Astrocyte (in vitro differentiated cells and primary cell): ENCODE results near the gene TOP1.

ENCODE experiments used
- EZH2 ChIP-seq: IDR thresholded peaks from 2 replicates; pipeline ENCODE4 v1.6.1; 2012; ENCODE audit warnings: mild to moderate bottlenecking, low read length, inconsistent platforms; ENCODE audit not compliant: insufficient read depth
- TF ChIP-seq, protein P1 (sequence below): IDR thresholded peaks from 2 replicates; pipeline ENCODE4 v1.5.1; 2011; ENCODE audit warnings: low read depth, mild to moderate bottlenecking, inconsistent platforms, low read length, moderate library complexity; ENCODE audit not compliant: insufficient read depth

DNA sequence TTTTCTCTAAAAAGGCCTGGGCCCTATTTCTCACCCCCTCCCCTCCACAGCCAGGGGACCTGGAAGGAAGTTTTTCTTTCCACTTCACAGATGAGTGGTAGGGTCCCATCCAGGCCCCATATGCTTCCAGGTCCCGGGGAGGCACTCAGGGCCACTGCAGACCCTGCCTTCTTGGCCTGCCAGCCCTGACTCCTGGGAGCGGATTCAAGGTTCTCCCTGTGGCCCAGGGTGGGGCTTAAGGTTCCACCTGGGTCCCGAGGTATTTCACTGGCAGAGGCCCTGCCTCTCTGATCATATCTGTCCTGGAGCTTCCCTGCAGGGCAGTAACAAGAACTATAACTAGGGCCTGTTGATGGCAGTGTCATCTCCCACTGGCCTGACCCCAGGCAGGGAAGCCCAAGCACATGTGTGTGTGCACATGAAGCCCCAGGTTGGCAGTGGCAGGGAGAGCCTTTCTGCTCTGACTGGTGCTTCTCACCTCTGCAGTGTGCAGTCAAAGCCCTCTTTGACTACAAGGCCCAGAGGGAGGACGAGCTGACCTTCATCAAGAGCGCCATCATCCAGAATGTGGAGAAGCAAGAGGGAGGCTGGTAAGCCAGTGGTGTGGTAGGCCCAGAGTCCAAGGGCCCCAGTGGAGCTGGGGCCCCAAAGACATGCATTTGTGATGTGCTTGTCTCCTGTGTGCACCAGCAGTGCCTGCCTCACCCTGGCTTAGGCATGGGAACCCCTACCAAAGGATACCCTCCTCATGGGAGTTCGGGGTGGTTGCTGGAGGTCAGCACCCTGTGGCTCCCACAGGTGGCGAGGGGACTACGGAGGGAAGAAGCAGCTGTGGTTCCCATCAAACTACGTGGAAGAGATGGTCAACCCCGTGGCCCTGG, 139.9 kb downstream of the TOP1 start:
- no peak for TF ChIP-seq EZH2
- TF ChIP-seq, protein P1, sequence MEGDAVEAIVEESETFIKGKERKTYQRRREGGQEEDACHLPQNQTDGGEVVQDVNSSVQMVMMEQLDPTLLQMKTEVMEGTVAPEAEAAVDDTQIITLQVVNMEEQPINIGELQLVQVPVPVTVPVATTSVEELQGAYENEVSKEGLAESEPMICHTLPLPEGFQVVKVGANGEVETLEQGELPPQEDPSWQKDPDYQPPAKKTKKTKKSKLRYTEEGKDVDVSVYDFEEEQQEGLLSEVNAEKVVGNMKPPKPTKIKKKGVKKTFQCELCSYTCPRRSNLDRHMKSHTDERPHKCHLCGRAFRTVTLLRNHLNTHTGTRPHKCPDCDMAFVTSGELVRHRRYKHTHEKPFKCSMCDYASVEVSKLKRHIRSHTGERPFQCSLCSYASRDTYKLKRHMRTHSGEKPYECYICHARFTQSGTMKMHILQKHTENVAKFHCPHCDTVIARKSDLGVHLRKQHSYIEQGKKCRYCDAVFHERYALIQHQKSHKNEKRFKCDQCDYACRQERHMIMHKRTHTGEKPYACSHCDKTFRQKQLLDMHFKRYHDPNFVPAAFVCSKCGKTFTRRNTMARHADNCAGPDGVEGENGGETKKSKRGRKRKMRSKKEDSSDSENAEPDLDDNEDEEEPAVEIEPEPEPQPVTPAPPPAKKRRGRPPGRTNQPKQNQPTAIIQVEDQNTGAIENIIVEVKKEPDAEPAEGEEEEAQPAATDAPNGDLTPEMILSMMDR: no peak
